ENCODE data around the gene IZUMO4.
"Not testable (repeated sequence)": the region's sequence is repeated elsewhere in the genome, so short reads cannot be mapped to it uniquely, and the experiment has no call there.

IZUMO4 gene

GRCh38 chr19:2129022-2129421, 32.3 kb downstream of the IZUMO4 start:
- DNase-seq = peak in 1 of 3 donors; percentile 15

- DNase-seq = no peak
Measured at GRCh38 chr19:2129486-2129885, 32.8 kb downstream of the IZUMO4 start.

DNA sequence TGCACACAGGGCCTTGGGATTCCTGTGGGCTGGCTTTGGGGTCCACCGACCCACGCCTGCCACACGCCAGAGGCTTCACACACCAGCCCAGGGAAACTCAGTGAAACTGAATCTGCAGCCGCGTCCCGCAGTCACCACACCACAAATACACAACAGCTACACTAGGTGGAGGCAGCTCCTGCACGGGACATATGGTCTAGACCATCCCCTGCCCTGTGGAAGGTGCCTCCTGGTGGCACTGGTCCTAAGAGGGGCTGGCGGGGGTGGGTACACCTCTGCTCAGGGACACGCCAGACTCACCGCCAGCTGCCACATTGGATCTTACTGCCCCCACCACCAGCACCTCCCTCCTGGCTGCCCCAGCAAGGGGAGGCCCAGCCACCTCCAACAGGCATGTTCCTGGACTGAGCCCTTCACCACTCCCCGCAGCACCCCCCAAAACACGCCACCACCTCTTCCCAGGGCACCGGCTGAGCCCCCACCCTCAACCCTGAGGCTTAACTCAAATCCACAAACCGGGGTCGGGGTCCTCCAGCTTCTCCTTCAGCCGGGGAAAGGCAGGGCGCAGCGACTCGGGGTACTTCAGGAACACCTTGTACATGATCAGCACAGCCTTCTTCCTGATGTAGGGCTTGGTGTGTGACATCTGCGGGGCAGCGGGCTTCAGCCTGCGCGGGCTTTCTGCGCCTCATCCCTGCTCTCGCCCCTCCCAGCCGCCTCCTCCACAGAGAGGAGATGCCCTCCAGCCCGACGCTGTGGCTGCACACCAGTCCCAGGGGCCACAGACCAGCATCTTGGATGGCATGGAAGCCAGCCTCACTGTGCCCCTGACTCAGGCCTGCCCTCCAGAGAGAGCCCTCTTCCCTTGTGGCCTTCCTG, 33.4 kb downstream of the IZUMO4 start:
- DNase-seq = no peak

GRCh38 chr19:2131012-2131975, 34.6 kb downstream of the IZUMO4 start:
- not testable (repeated sequence) for DNase-seq

DNA sequence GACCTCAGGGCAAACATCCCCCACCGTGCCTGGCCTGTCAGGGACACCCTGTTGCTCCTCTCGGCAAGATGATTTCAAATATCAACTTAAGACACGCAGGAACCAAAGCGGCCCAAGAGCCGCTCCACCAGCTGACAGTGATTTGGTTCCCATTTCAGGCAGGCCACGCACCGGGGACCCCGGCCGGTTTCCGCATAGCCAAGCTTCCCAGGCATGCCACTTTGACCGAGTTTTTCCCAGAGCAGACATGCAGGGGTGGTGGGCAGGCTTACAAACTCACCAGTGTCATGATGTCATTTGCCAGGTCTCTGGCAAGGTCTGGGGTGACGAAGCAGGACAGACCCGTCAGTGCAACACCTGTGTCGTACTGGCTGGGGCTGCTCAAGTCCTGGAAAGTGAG, 35.5 kb downstream of the IZUMO4 start:
- no peak for DNase-seq

DNA sequence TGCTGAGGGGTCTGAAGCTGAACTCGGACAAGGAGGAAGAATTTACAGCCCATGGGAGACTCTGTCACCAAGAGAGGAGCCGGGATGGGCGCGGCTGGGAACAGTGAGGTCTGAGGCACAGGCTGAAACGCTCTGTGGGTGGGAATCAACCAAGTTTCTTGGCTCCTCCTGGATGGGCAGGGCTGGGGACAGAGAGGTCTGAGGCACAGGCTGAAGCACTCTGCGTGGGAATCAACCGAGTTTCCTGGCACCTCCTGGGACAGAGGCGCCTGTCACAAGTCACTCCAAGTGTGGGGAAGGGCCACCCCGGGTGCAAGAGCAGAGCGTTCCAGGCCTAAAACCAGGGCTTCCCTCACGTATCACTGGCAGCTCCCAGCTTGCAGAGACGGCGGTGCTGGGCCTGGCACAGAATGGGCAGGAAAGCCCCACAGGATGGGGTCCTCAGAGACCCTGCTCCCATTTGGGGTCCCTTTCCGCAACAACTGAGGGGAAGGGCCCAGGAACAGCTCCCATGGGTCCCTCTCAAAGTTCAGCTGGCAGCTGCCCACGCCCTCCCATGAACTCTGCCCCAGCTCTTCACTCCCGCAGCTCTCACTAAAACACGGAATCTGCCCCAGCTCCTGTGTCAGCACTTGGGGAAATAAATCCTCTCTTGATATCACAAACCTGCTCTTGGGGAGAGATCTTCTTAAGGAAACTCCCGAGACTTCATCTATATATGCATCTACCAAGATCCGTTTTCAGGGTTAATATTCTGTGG, 36.2 kb downstream of the IZUMO4 start:
- DNase-seq = no peak

GRCh38 chr19:2135474-2136402, 39.0 kb downstream of the IZUMO4 start:
- DNase-seq = no peak

DNA sequence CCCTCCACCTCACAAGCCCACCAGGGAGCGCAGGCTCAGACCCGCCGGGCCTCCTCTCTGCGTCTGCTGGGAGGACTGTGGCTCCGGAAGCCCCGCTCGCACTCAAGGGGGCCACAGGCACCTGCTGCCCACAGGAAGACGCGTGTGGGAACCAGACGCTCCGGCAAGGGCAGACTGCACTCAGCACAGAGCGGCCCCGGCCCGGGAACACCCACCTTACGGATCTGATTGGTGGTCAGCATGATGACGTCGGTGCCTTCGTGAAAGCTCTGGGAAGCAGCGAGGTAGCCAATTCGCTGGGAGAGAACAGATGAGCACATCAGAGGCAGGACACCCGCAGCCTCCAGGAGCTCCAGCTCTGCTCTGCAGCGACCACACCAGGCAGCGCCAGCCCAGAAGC, 40.1 kb downstream of the IZUMO4 start:
- no peak for DNase-seq

- no peak for DNase-seq
Measured at GRCh38 chr19:2138061-2138728, 41.5 kb downstream of the IZUMO4 start.

GRCh38 chr19:2139385-2140137, 42.8 kb downstream of the IZUMO4 start:
- DNase-seq = no peak

DNA sequence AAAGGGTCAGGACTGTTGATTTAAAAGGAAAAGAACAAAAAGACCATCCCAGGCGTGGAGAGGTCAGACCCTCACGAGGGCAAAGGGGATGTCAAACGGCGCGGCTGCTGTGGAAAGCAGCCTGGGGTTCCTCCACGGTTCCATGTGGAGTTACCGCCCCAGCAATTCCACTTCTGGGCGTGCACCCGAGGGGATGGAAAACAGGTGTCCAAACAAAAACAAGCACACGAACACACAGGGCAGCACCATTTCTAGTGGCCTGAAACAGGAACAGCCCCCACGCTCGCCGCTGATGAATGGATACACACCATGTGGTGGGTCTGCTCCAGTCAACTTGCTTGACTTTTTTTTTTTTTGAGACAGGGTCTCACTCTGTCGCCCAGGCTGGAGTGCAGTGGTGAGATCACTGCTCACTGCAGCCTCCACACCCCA, 43.4 kb downstream of the IZUMO4 start:
- no peak for DNase-seq

DNA sequence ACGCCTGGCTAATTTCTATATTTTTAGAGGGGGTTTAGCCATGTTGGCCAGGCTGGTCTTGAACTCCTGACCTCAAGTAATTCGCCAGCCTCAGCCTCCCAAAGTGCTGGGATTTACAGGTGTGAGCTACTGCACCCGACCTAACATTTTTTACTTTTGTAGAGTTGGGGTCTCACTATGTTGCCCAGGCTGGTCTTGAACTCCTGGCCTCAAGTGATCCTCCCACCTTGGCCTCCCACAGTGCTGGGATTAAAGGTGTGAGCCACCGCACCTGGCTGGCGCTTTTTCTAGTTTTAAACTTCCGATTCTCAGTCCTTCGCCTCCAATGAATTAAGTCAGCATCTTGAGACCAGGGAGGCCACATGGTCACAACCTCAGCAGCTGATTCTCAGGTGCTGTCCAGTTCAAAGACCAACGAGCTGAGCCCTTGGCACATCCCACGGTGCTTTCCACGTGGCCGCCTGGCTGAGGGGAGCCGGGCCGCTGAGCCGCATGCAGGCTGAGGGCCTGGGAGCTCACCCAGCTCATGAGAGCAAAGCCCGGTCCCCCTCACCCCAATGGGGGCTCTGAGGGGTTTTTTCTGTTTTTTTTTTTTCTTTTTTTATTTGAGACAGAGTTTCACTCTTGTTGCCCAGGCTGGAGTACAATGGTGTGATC, 45.6 kb downstream of the IZUMO4 start:
- DNase-seq = no peak

GRCh38 chr19:2144190-2144589, 47.5 kb downstream of the IZUMO4 start:
- DNase-seq = no peak

- DNase-seq = no peak
Measured at GRCh38 chr19:2145831-2146241, 49.1 kb downstream of the IZUMO4 start.

DNA sequence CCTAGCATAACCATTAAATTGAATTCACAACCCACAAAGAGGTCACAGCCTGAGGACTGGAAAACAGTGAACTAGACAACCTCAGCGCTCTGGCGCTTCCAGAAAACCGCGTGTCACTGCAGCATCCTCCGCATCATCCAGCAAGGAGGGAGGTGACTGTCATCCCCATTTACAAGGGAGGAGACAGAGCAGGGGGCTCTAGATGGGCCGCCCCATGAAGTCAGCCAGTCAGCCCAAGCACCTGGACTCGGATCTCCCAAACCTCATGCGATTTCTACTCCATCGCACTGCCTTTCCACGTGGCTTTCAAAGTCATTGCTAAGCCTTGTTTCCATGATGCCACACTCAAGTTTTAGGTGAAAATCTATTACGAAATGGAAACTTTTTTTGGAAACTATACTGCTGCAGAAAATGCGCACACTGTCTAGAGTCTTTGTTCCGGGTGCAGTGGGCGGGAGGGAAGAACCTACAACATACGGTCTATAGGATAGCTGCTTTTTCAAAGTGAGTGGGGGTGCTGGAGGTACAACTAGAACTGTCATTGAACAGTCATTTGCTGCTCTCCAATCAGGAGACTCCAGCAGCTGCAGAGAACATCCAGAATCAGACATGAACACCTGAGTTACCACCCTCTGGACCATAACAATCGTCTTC, 51.9 kb downstream of the IZUMO4 start:
- DNase-seq = no peak
